ENCODE measurements around the gene ZNF853. TPM values are rescaled to one million over a fixed set of nuclear protein-coding genes. Genes with fewer than 3 reads are reported as not detected.

The ZNF853 gene
- total and polyA plus RNA-seq, 2 of the 8 experiments (the other 6 are each of a cell fraction or from before 2014, with no cell fraction given), result 4.3 to 5.7 TPM

- Histone ChIP-seq H4K91ac (replicated peaks; ENCODE audit: insufficient read length, low read length) (no peak overlapping the region), H4K5ac (ENCODE audit: insufficient read length, low read depth, low read length) (no peak overlapping the region), H4K8ac (ENCODE audit: extremely low read depth, insufficient read depth, low read length) (no peak overlapping the region), H3K9me3 (ENCODE audit: insufficient read depth in 2 of 2, low read depth in 1 of 2, low read length in 1 of 2) (no peaks in the 10 kb centered on the region), H2BK20ac (ENCODE audit: low read length) (no peak overlapping the region), H3K36me3 (ENCODE audit: control insufficient read depth in 2 of 4, insufficient read depth in 4 of 4, low read length in 3 of 4) (peaks cover 0 to 4% (median 3%) of the 10 kb centered on the region in 4 experiments; a peak in 1 of 8 replicates), H4K20me1 (replicated peaks in 1 of 2; ENCODE audit: control insufficient read depth in 1 of 2, insufficient read depth in 2 of 2, low read length in 2 of 2) (peaks cover 0 to 3% of the 10 kb centered on the region in 2 experiments), H3K4me1 (replicated peaks in 1 of 4; ENCODE audit: control insufficient read depth in 3 of 4, insufficient read depth in 4 of 4, low read length in 3 of 4) (peaks cover 0 to 14% (median 7%) of the 10 kb centered on the region in 4 experiments; a peak in 5 of 7 replicates), H2BK5ac (ENCODE audit: low read depth, low read length) (no peak overlapping the region), H3K79me2 (ENCODE audit: control insufficient read depth in 1 of 2, insufficient read depth in 2 of 2, low read length in 2 of 2) (no peaks in the 10 kb centered on the region), H3K27ac (ENCODE audit: low read depth, low read length) (no peak overlapping the region), H3K79me1 (ENCODE audit: low read depth, low read length) (no peaks in the 10 kb centered on the region), H3K4me3 (ENCODE audit: extremely low read depth in 1 of 4, insufficient read depth in 2 of 4, low read depth in 3 of 4, low read length in 4 of 4) (no peak overlapping the region), H3K56ac (replicated peaks; ENCODE audit: insufficient read length, low read depth, low read length) (no peak overlapping the region), H3K14ac (ENCODE audit: insufficient read length) (no peak overlapping the region), H3K27me3 (replicated peaks in 1 of 4; ENCODE audit: control insufficient read depth in 3 of 4, extremely low read depth in 1 of 4, insufficient read depth in 3 of 4, low read length in 3 of 4) (peaks cover 0 to 4% (median 0%) of the 10 kb centered on the region in 4 experiments; a peak in 1 of 7 replicates), H3K23ac (ENCODE audit: insufficient read length) (no peak overlapping the region), H2AK5ac (ENCODE audit: low read depth, low read length) (0 out of 2 replicates have a peak overlapping the region, but pooled peaks have one; percentile 6), H3K4me2 (ENCODE audit: insufficient read depth in 1 of 2, low read depth in 2 of 2, low read length in 2 of 2) (no peak overlapping the region), H2BK15ac (ENCODE audit: low read length) (no peak overlapping the region), H2AFZ (ENCODE audit: low read length) (no peak overlapping the region), H2BK120ac (replicated peaks; ENCODE audit: low read depth, low read length) (no peak overlapping the region), H3K23me2 (ENCODE audit: low read depth, low read length) (peaks cover 7% of the 10 kb centered on the region; the same call in 1 of the 2 replicates), H2BK12ac (ENCODE audit: low read depth, low read length) (no peak overlapping the region), H3K9ac (replicated peaks in 1 of 4; ENCODE audit: extremely low read depth in 1 of 4, low read depth in 3 of 4, low read length in 3 of 4) (no peak overlapping the region), H3K4ac (replicated peaks; ENCODE audit: insufficient read length, low read depth, low read length) (no peak overlapping the region), H3K18ac (ENCODE audit: extremely low read depth, low read length) (no peak overlapping the region)
- CTCF ChIA-PET (ENCODE audit: partially characterized antibody), result interaction anchor here (0.5 to 0.8 kb wide), 2 partner anchors 25 to 697 kb away, joined by 3 read pairs; no protein-coding TSS in a partner anchor
- FAIRE-seq (no peak), DNase-seq (ENCODE audit: low read depth in 1 of 2, low spot score in 2 of 2) (no peak)
- 86% methylated on average over 5 of the region's 7 CpGs; no CpG with 5 or more reads in 1 of the 2 experiments for WGBS, 2 experiments (ENCODE audit: extremely low coverage in 1 of 2, insufficient coverage in 1 of 2, insufficient read length in 1 of 2, insufficient replicate concordance in 2 of 2, low coverage in 1 of 2, low lambda C conversion rate in 2 of 2, missing lambda C conversion rate in 1 of 2)
- TF ChIP-seq CBX5 (IDR thresholded peaks at IDR 0.05; ENCODE audit: low read depth, low read length) (no peak), E2F6 (IDR thresholded peaks at IDR 0.05) (no peak), TCF12 (IDR thresholded peaks at IDR 0.05; ENCODE audit: low read depth, low read length) (no peak), BRCA1 (IDR thresholded peaks at IDR 0.05; ENCODE audit: low read depth, low read length) (no peak), KDM5A (IDR thresholded peaks at IDR 0.05; ENCODE audit: low read length) (no peak), EZH2 (IDR thresholded peaks at IDR 0.05; ENCODE audit: low read depth, low read length, severe bottlenecking) (no peak), JUN (IDR thresholded peaks at IDR 0.05; ENCODE audit: low read depth, low read length) (no peak), TEAD4 (IDR thresholded peaks at IDR 0.05; ENCODE audit: low read depth, low read length) (no peak), RAD21 (IDR thresholded peaks at IDR 0.05 in 1 of 2, conservative IDR thresholded peaks at IDR 0.05 in 1 of 2; ENCODE audit: low read depth in 2 of 2, low read length in 2 of 2) (no peak)
- POLR2A ChIA-PET (ENCODE audit: partially characterized antibody), result interaction anchor here (0.6 to 1.7 kb wide), 2 partner anchors 9 to 22 kb away, joined by 3 to 5 read pairs; no protein-coding TSS in a partner anchor
These were observed 2.6 kb upstream of the ZNF853 start for GRCh38 chr7:6612819-6613218.
